ENCODE results near the gene STRIP2. TPM values are rescaled to one million over a fixed set of nuclear protein-coding genes. Genes with fewer than 3 reads are reported as not detected.

Gene STRIP2
- polyA plus RNA-seq, 1 donor (not counting 4 experiments of a cell fraction or from before 2014, with no cell fraction given), result 12.5 TPM

DNA sequence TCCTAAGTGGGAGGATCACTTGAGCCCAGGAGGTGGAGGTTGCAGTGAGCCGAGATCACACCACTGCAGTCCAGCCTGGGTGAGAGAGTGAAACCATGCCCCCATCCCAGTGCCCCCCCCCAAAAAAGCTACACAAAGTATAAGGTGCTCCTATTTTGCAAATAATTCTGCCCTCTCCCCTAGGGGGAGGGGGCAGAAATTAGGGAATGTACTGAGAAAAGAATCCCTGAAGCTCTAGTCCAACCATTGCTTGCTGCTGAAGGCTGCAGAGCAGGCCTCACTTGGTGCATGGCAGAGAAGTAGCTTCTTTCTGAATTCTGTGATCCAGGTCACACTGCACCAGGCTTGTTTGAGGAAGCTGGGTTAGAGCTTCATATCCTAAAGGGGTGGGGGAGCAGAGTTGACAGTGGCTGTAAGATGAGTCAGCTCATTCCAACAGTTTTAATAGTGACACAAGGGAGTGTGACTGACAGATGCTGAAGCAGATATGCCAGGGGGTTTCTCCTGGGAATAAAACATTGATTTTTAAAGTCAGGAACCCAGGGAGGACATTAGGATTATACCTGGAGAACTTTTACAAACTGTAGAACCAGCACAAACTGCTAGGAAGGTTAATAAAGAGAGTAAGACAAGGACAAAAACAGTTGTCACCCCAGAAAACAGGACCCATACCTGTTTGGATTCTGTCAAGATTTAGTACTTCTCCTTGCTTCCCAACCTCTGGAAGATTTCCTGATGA lies 32.8 kb upstream of the STRIP2 start:
- TF ChIP-seq, protein P1, sequence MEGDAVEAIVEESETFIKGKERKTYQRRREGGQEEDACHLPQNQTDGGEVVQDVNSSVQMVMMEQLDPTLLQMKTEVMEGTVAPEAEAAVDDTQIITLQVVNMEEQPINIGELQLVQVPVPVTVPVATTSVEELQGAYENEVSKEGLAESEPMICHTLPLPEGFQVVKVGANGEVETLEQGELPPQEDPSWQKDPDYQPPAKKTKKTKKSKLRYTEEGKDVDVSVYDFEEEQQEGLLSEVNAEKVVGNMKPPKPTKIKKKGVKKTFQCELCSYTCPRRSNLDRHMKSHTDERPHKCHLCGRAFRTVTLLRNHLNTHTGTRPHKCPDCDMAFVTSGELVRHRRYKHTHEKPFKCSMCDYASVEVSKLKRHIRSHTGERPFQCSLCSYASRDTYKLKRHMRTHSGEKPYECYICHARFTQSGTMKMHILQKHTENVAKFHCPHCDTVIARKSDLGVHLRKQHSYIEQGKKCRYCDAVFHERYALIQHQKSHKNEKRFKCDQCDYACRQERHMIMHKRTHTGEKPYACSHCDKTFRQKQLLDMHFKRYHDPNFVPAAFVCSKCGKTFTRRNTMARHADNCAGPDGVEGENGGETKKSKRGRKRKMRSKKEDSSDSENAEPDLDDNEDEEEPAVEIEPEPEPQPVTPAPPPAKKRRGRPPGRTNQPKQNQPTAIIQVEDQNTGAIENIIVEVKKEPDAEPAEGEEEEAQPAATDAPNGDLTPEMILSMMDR (optimal IDR thresholded peaks at IDR 0.05 in 1 of 3, IDR thresholded peaks at IDR 0.05 in 1 of 3, conservative IDR thresholded peaks at IDR 0.05 in 1 of 3; ENCODE audit: extremely low read depth in 1 of 3, insufficient read depth in 2 of 3, low read length in 3 of 3), result no peak
- no peak for TF ChIP-seq EZH2 (IDR thresholded peaks at IDR 0.05; ENCODE audit: low read length)
- H3K27ac ChIP-seq (ENCODE audit: control insufficient read depth, insufficient read depth, low read length), result no peak overlapping the region
- FAIRE-seq (no peak), DNase-seq (ENCODE audit: low read depth, low spot score) (no peak)
- dilution Hi-C loops (cut with MboI; ENCODE audit: extremely low pct_ligation_motif_present, low sequenced_read_pairs), result no loop called here
- no peaks in the 10 kb centered on the region for H3K9me1 ChIP-seq (ENCODE audit: control insufficient read depth, extremely low read depth, insufficient read depth, low read length)
- H3K9ac ChIP-seq (ENCODE audit: control insufficient read depth, extremely low read depth, insufficient read depth, low read length), result no peak overlapping the region
- H3K4me1 ChIP-seq (ENCODE audit: control insufficient read depth, extremely low read depth, insufficient read depth, low read length), result peaks cover 9% of the 10 kb centered on the region
- H3K4me2 ChIP-seq (ENCODE audit: control insufficient read depth, extremely low read depth, insufficient read depth, low read depth, low read length), result no peak overlapping the region
- no peaks in the 10 kb centered on the region for H3K27me3 ChIP-seq (ENCODE audit: control insufficient read depth, extremely low read depth, insufficient read depth, low read length)
- H3K79me2 ChIP-seq (ENCODE audit: control insufficient read depth, insufficient read depth, low read length), result no peaks in the 10 kb centered on the region
- peaks cover 3 to 6% of the 10 kb centered on the region in 2 experiments for H3K36me3 ChIP-seq (ENCODE audit: control insufficient read depth in 2 of 2, extremely low read depth in 1 of 2, insufficient read depth in 2 of 2, low read length in 2 of 2)
- H3K9me3 ChIP-seq (ENCODE audit: control insufficient read depth, low read depth, low read length), result no peaks in the 10 kb centered on the region
- H4K20me1 ChIP-seq (ENCODE audit: control insufficient read depth, extremely low read depth, insufficient read depth, low read length), result no peaks in the 10 kb centered on the region
- H3K4me3 ChIP-seq (ENCODE audit: control insufficient read depth in 2 of 3, extremely low read depth in 1 of 3, insufficient read depth in 2 of 3, low read depth in 1 of 3, low read length in 3 of 3), result no peak overlapping the region
- H2AFZ ChIP-seq (ENCODE audit: control insufficient read depth, low read length), result no peak overlapping the region

DNA sequence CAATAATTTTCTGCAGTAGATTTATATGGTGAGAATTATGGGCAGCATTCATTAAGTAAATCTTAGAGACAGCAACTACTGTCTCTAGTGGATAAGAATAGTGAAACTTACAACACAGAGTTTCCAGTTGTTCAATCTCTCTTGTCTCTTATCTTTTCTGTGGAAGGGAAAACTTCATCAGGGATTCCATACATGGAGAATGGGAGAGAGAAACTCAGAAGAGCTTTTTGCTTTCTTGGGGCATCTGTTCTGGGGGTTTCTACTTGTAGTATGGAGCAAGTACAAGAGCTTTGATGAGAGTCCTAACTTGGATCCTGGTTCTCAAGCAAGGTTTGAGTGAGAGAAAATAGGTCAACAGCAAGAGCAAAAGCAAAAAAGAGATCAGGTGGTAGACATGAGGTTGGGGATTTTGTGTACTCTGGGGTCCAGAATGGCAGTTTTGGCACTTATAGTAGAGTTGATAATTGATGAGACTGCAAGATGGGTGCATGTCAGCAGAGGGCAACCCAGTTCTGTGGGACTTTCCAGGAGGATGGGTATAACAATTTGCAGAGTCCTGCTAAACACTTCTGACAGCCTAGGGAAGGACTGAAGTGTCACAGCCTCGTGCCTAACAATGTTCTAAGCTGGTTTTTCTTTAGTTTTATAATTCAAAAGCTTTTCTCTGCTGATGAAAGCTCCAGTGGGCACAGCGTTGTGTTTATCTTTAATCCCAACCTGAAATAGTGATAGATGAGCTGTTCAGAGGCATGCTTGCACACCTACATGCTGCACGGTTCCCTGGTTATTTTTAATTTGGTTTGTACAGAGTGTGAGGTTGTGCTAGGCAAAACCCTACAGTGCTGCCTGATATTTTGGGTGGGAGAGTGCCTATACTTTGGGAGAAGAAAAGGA lies 32.0 kb upstream of the STRIP2 start:
- no peak for DNase-seq (ENCODE audit: low read depth, low spot score)
- TF ChIP-seq, protein P1 (optimal IDR thresholded peaks at IDR 0.05 in 1 of 3, IDR thresholded peaks at IDR 0.05 in 1 of 3, conservative IDR thresholded peaks at IDR 0.05 in 1 of 3; ENCODE audit: extremely low read depth in 1 of 3, insufficient read depth in 2 of 3, low read length in 3 of 3), result peak in 2 of 3 experiments; percentile 36 to 52
- no peak for TF ChIP-seq EZH2 (IDR thresholded peaks at IDR 0.05; ENCODE audit: low read length)

More for the DNA sequence above, 32.0 kb upstream of the STRIP2 start:
- no peak overlapping the region for H3K4me3 ChIP-seq (ENCODE audit: control insufficient read depth in 2 of 3, extremely low read depth in 1 of 3, insufficient read depth in 2 of 3, low read depth in 1 of 3, low read length in 3 of 3)
- H3K9me1 ChIP-seq (ENCODE audit: control insufficient read depth, extremely low read depth, insufficient read depth, low read length), result no peaks in the 10 kb centered on the region
- no peaks in the 10 kb centered on the region for H3K79me2 ChIP-seq (ENCODE audit: control insufficient read depth, insufficient read depth, low read length)
- H3K4me1 ChIP-seq (ENCODE audit: control insufficient read depth, extremely low read depth, insufficient read depth, low read length), result peaks cover 9% of the 10 kb centered on the region
- H3K27ac ChIP-seq (ENCODE audit: control insufficient read depth, insufficient read depth, low read length), result no peak overlapping the region
- H3K9me3 ChIP-seq (ENCODE audit: control insufficient read depth, low read depth, low read length), result no peaks in the 10 kb centered on the region
- dilution Hi-C loops (cut with MboI; ENCODE audit: extremely low pct_ligation_motif_present, low sequenced_read_pairs), result no loop called here
- H3K9ac ChIP-seq (ENCODE audit: control insufficient read depth, extremely low read depth, insufficient read depth, low read length), result no peak overlapping the region
- H3K4me2 ChIP-seq (ENCODE audit: control insufficient read depth, extremely low read depth, insufficient read depth, low read depth, low read length), result no peak overlapping the region
- FAIRE-seq, result no peak
- peaks cover 3 to 6% of the 10 kb centered on the region in 2 experiments for H3K36me3 ChIP-seq (ENCODE audit: control insufficient read depth in 2 of 2, extremely low read depth in 1 of 2, insufficient read depth in 2 of 2, low read length in 2 of 2)
- H4K20me1 ChIP-seq (ENCODE audit: control insufficient read depth, extremely low read depth, insufficient read depth, low read length), result no peaks in the 10 kb centered on the region
- H3K27me3 ChIP-seq (ENCODE audit: control insufficient read depth, extremely low read depth, insufficient read depth, low read length), result no peaks in the 10 kb centered on the region
- H2AFZ ChIP-seq (ENCODE audit: control insufficient read depth, low read length), result no peak overlapping the region
